Breast epithelium (tissue), 4 donors: Measurements from ENCODE around the gene PFDN1. TPM values are rescaled to one million over a fixed set of nuclear protein-coding genes. Genes with fewer than 3 reads are reported as not detected.

Source experiments
- DNase-seq, 2 donors: peaks; one replicate each; pipeline ENCODE4 v3.0.0-alpha.2; 2019; ENCODE audit warnings: low spot score in 2 of 2
- H3K27ac ChIP-seq, 2 donors: fragments of 200-600 bp; sonication (generic) in 1 of 2; one replicate each; pipeline ENCODE4 v1.5.1; 2016 to 2019; ENCODE audit warnings: mild to moderate bottlenecking in 1 of 2
- H3K27me3 ChIP-seq, 2 donors: fragments of 200-600 bp; sonication (generic) in 1 of 2; one replicate each; pipeline versions ENCODE4 v1.5.1 to v1.6.0; 2017 to 2019; ENCODE audit warnings: control low read depth in 1 of 2, mild to moderate bottlenecking in 1 of 2
- H3K36me3 ChIP-seq: fragments of 200-600 bp; one replicate; pipeline ENCODE4 v1.5.1; 2019
- H3K4me1 ChIP-seq, 2 donors: fragments of 200-600 bp; sonication (generic); one replicate each; pipeline ENCODE4 v1.5.1; 2016 to 2019; ENCODE audit warnings: control low read depth in 1 of 2
- H3K4me3 ChIP-seq, 3 donors: fragments of 200-600 bp; sonication (generic); 1 replicate in 2 of 3; 2 replicates in 1 of 3; pipeline ENCODE4 v1.5.1; 2016 to 2019; ENCODE audit warnings: mild to moderate bottlenecking in 3 of 3, moderate library complexity in 2 of 3
- H3K9me3 ChIP-seq, 2 donors: fragments of 200-600 bp; sonication (generic) in 1 of 2; one replicate each; pipeline ENCODE4 v1.5.1; 2016 to 2019; ENCODE audit warnings: control low read depth in 1 of 2
- POLR2A ChIP-seq: fragments of 450-650 bp; IDR thresholded peaks from one replicate; pipeline ENCODE4 v1.6.1; 2016; ENCODE audit warnings: antibody characterized with exemption, mild to moderate bottlenecking, moderate library complexity
- POLR2AphosphoS5 ChIP-seq, 3 donors: sonication (generic); formaldehyde crosslinking; IDR thresholded peaks; one replicate each; pipeline ENCODE4 v1.6.1; 2017; ENCODE audit warnings: antibody characterized with exemption in 3 of 3
- intact Hi-C: fragments of 100-400 bp; cut with DNase I; formaldehyde crosslinking; loops from one replicate; pipeline ENCODE4 v1.15.1; 2023; ENCODE audit warnings: low total_unique reads
- total RNA-seq, 3 donors: library from RNA; depleted of rRNA; stranded (reverse); fragments of >200 nt; gene quantifications; one replicate each; pipeline ENCODE4 v1.1.0, GENCODE V29; 2016
- TF ChIP-seq, protein P1 (sequence below), 3 donors: fragments of 450-650 bp; IDR thresholded peaks; one replicate each; pipeline ENCODE4 v1.5.1; 2016 to 2017; ENCODE audit warnings: antibody characterized with exemption in 3 of 3, mild to moderate bottlenecking in 3 of 3, moderate library complexity in 3 of 3

PFDN1 gene
- total RNA-seq, 3 donors from 2014 or later: 72.2 to 93.4 (median 86.3) TPM

DNA sequence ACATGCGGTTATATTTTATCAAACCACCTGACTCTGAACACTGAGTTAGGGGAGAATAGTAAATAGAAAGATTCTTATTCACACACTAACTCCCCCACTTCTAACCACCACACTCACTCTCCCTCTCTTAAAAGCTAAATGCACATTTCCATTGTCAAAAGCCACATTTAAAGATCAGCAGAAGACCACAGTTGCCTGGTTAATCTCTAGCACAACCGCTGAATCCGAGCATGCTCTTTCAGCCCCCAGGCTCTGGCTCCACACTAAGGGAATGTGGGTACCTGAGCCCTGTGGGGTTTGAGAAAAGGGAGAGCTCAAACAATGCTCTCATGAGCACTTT lies 35.7 kb downstream of the PFDN1 start:
- no peaks in the 10 kb centered on the region for H3K4me1 ChIP-seq
- H3K27me3 ChIP-seq: no peaks in the 10 kb centered on the region
- H3K9me3 ChIP-seq: no peaks in the 10 kb centered on the region
- DNase-seq: no peak
- peak overlapping the region in 1 of 2 donors; percentile 53 for H3K27ac ChIP-seq
- H3K4me3 ChIP-seq: no peak overlapping the region
- no peak for TF ChIP-seq POLR2A
- TF ChIP-seq, protein P1, sequence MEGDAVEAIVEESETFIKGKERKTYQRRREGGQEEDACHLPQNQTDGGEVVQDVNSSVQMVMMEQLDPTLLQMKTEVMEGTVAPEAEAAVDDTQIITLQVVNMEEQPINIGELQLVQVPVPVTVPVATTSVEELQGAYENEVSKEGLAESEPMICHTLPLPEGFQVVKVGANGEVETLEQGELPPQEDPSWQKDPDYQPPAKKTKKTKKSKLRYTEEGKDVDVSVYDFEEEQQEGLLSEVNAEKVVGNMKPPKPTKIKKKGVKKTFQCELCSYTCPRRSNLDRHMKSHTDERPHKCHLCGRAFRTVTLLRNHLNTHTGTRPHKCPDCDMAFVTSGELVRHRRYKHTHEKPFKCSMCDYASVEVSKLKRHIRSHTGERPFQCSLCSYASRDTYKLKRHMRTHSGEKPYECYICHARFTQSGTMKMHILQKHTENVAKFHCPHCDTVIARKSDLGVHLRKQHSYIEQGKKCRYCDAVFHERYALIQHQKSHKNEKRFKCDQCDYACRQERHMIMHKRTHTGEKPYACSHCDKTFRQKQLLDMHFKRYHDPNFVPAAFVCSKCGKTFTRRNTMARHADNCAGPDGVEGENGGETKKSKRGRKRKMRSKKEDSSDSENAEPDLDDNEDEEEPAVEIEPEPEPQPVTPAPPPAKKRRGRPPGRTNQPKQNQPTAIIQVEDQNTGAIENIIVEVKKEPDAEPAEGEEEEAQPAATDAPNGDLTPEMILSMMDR (IDR thresholded peaks at IDR 0.05): no peak
- no peak for TF ChIP-seq POLR2AphosphoS5 (IDR thresholded peaks at IDR 0.05)
- intact Hi-C loops: no loop called here
- no peaks in the 10 kb centered on the region for H3K36me3 ChIP-seq

- Histone ChIP-seq H3K9me3 (no peaks in the 10 kb centered on the region), H3K36me3 (no peaks in the 10 kb centered on the region), H3K4me1 (no peaks in the 10 kb centered on the region), H3K27me3 (no peaks in the 10 kb centered on the region), H3K4me3 (no peak overlapping the region), H3K27ac (no peak overlapping the region)
- TF ChIP-seq POLR2A: no peak
- no peak for TF ChIP-seq POLR2AphosphoS5 (IDR thresholded peaks at IDR 0.05)
- TF ChIP-seq, protein P1 (IDR thresholded peaks at IDR 0.05): no peak
- intact Hi-C loops: no loop called here
- DNase-seq: no peak
These were observed 36.3 kb downstream of the PFDN1 start for GRCh38 chr5:140266471-140267200.

DNA sequence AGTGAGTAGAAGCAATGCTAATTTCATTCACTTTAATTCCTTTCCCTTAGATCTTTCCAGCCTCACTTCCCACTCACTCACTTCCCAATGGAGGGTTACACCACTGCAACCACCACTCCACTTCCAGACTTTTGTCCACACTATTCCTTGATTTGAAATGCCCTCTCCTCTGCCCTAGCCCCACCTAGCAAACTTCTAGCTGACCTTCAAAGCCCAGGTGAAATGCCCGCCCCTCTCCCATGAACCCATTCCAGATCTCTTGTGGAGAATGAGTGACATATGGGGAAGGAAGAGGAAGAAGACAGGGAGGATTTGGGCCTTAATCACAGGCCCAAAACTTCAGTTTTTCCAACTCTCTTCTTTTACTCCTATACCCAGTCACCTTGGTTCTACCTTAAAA lies 37.1 kb downstream of the PFDN1 start:
- DNase-seq: no peak
- H3K4me1 ChIP-seq: no peaks in the 10 kb centered on the region
- TF ChIP-seq POLR2A (no peak), POLR2AphosphoS5 (IDR thresholded peaks at IDR 0.05) (no peak)
- TF ChIP-seq, protein P1 (IDR thresholded peaks at IDR 0.05): no peak
- H3K36me3 ChIP-seq: no peaks in the 10 kb centered on the region
- intact Hi-C loops: no loop called here
- no peak overlapping the region for H3K4me3 ChIP-seq
- H3K27ac ChIP-seq: no peak overlapping the region
- H3K27me3 ChIP-seq: no peaks in the 10 kb centered on the region
- H3K9me3 ChIP-seq: no peaks in the 10 kb centered on the region

- no peaks in the 10 kb centered on the region for H3K9me3 ChIP-seq
- no peaks in the 10 kb centered on the region for H3K4me1 ChIP-seq
- no peak for DNase-seq
- H3K27me3 ChIP-seq: no peaks in the 10 kb centered on the region
- H3K4me3 ChIP-seq: no peak overlapping the region
- H3K36me3 ChIP-seq: no peaks in the 10 kb centered on the region
- no peak overlapping the region for H3K27ac ChIP-seq
- TF ChIP-seq POLR2A: no peak
- TF ChIP-seq, protein P1 (IDR thresholded peaks at IDR 0.05): no peak
- TF ChIP-seq POLR2AphosphoS5 (IDR thresholded peaks at IDR 0.05): no peak
- intact Hi-C loops: no loop called here
These were observed 40.1 kb downstream of the PFDN1 start for GRCh38 chr5:140262839-140263238.

DNA sequence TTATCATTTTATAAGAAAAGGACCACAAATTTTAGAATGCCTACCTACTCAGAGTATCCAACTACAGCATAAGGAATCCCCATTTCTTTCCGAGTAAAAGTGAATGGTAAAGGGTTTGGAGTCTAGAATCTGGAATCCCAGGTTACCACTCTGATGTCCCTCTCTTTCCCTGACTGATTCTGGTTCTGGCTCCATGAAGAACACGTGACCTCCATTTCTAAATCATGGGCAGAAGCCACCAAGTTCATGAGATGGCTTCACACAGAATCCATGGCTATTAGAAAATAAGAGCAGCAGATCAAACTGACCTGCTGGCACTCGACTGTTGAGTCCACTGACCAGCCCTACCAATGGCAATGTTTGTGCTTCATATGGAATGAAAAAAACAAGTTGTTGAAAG lies 40.7 kb downstream of the PFDN1 start:
- H3K4me3 ChIP-seq: no peak overlapping the region
- no peaks in the 10 kb centered on the region for H3K9me3 ChIP-seq
- DNase-seq: no peak
- no peaks in the 10 kb centered on the region for H3K36me3 ChIP-seq
- intact Hi-C loops: no loop called here
- no peaks in the 10 kb centered on the region for H3K27me3 ChIP-seq
- no peaks in the 10 kb centered on the region for H3K4me1 ChIP-seq
- peak overlapping the region; percentile 73 to 77 for H3K27ac ChIP-seq
- TF ChIP-seq, protein P1 (IDR thresholded peaks at IDR 0.05): no peak
- TF ChIP-seq POLR2AphosphoS5 (IDR thresholded peaks at IDR 0.05) (no peak), POLR2A (no peak)
